Measurements from ENCODE around the gene CCDC86.
A peak's percentile ranks its signal among the peaks of the same experiment; 100 is the strongest.

Gene CCDC86

GRCh38 chr11:60849641-60850520, 8.0 kb downstream of the CCDC86 start:
- in situ Hi-C loops (cut with MboI; ENCODE audit: low pct_unique_long_range_greater_than_20kb, low sequenced_read_pairs): no loop called here
- DNase-seq: no peak

- in situ Hi-C loops (cut with MboI; ENCODE audit: low pct_unique_long_range_greater_than_20kb, low sequenced_read_pairs): no loop called here
- DNase-seq: no peak
Observed at GRCh38 chr11:60851327-60852104, 9.6 kb downstream of the CCDC86 start.

GRCh38 chr11:60852117-60852981, 10.4 kb downstream of the CCDC86 start:
- in situ Hi-C loops (cut with MboI; ENCODE audit: low pct_unique_long_range_greater_than_20kb, low sequenced_read_pairs): no loop called here

DNA sequence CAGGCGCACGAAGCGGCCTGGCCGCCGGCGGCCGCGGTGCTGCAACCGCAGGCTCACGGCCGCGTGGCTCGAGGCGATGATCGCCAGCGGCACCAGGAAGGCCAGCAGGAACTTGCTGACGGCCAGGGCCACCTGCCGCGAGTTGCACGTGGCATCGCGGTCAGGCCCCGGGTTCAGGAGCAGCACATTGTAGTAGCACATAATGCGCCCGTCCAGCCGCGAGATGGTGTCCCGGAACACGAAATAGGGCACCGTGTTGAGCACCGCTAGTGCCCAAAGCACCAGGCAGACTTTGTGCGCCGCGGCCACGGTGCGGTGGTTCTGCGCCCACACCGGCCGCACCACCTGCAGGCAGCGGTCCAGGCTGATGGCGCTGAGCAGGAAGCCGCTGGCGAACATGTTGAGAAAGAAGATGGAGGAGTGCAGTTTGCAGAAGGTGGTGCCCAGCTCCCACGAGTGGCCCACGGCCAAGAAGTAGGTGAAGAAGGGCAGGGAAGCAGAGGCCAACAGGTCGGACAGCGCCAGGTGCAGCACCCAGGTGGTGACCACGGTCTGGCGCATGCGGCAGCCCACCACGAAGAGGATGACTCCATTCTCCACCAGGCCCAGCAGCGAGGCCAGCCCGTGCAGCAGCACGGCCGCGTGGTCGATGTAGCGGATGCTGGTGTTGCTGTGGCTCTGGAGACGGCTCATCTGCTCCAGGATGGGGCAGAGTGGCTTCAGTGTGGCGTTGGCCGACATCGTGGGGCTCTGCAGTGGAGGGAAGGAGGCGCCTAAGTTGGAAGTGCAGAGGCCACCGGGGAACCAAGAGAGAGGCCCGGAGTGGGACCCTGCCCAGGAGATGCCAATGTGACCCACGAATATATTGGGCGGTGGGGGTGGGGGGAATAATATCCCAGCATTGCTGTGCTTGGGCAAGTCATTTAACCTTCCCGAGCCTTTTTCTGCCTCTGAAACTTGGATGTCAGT, 11.4 kb downstream of the CCDC86 start:
- DNase-seq: no peak
- in situ Hi-C loops (cut with MboI; ENCODE audit: low pct_unique_long_range_greater_than_20kb, low sequenced_read_pairs): no loop called here

More at GRCh38 chr11:60852117-60852981, 10.4 kb downstream of the CCDC86 start:
- DNase-seq: no peak

GRCh38 chr11:60854140-60854846, 12.4 kb downstream of the CCDC86 start:
- in situ Hi-C loops (cut with MboI; ENCODE audit: low pct_unique_long_range_greater_than_20kb, low sequenced_read_pairs): no loop called here

GRCh38 chr11:60854847-60855725, 13.2 kb downstream of the CCDC86 start:
- in situ Hi-C loops (cut with MboI; ENCODE audit: low pct_unique_long_range_greater_than_20kb, low sequenced_read_pairs): no loop called here

More at GRCh38 chr11:60854140-60854846, 12.4 kb downstream of the CCDC86 start:
- DNase-seq: peak; percentile 73

GRCh38 chr11:60855726-60856633, 14.1 kb downstream of the CCDC86 start, which contains the start of gene PTGDR2:
PTGDR2 (minus strand) TSS chr11:60855950; CDS start chr11:60853722, 2,228 bp downstream.
- peak; percentile 51 for DNase-seq
- in situ Hi-C loops (cut with MboI; ENCODE audit: low pct_unique_long_range_greater_than_20kb, low sequenced_read_pairs): no loop called here

More at GRCh38 chr11:60854847-60855725, 13.2 kb downstream of the CCDC86 start:
- DNase-seq: no peak

DNA sequence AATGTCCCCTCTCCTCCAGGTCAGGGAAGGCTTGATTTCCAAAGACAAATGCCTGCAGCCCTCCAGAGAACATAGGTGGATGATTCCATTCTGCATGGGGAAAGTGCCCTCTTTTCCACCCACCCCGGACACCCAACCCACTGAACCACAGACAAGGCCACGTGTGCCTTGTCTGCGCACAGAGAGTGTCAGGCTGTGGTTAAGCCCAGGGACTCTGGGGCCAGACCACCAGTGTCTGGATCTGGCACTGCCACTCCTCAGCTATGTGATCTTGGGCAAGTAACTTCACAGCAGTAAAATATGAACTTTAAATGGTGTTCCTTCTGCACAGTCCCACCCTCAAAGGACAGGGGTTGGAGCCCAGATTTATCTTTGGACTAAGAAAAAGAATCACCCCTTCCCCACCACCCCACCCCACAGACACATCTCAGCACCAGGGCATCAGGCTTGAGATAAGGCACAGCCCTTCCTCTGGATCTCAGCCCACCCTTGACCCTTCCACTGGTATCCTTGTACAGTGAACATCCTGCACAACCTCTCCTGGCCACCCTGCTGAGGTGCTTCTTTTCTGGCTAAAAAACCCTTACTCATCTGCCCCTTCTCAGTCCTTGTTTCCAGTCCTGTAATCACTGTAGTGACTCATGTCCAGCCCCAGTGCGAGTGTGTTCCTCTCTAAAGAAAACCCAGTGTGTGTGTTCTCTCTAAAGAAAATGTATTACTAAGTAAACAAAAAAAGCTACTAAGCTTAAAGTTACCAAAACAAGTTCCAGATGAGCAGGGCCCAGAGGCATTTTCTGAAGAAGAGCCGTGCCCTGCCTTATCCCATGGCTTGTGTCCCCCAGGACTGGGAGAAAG, 15.7 kb downstream of the CCDC86 start:
- in situ Hi-C loops (cut with MboI; ENCODE audit: low pct_unique_long_range_greater_than_20kb, low sequenced_read_pairs): no loop called here
- DNase-seq: no peak

- DNase-seq: no peak
- in situ Hi-C loops (cut with MboI; ENCODE audit: low pct_unique_long_range_greater_than_20kb, low sequenced_read_pairs): no loop called here
Observed at GRCh38 chr11:60858236-60858635, 16.3 kb downstream of the CCDC86 start.

DNA sequence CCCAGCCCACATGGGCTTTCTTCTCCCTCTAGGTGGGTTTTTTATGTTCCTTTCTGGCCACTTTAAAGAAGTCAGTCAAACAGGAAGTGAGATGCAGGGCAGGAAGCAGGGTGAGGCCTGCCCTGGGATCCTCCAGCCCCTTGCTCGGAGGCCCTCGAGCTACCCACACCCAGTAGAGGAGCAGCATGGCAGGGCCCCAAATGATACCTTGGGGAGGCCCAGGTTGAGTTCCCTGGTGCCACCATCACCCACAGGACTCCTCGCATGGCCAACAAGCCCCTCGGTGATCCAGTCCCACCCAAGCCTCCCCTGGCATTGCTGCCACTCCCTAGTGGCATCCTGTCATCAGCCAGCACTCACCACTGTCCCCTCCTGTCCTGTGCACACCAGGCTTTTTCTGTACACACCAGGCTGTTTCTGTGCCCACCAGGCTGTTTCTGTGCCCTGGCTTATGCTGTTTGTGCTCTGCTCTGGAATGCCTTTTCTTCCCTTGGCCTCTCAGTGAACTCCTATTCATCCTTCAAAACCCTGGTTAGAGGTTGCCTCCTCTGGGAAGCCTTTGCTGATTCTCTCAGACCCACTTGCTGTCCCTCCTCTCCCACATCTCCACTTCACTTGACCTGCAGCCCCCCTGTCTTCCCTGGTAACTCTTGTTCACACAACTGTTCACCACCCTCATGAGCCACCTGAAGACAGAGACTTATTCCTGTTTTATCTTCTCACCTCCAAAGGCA, 17.0 kb downstream of the CCDC86 start:
- DNase-seq: peak; percentile 59

GRCh38 chr11:60859616-60860250, 17.8 kb downstream of the CCDC86 start:
- in situ Hi-C loops (cut with MboI; ENCODE audit: low pct_unique_long_range_greater_than_20kb, low sequenced_read_pairs): no loop called here
- DNase-seq: no peak

More for the DNA sequence above, 17.0 kb downstream of the CCDC86 start:
- in situ Hi-C loops (cut with MboI; ENCODE audit: low pct_unique_long_range_greater_than_20kb, low sequenced_read_pairs): no loop called here

- no peak for DNase-seq
- in situ Hi-C loops (cut with MboI; ENCODE audit: low pct_unique_long_range_greater_than_20kb, low sequenced_read_pairs): no loop called here
Observed at GRCh38 chr11:60860943-60861342, 19.0 kb downstream of the CCDC86 start.

GRCh38 chr11:60862171-60862570, 20.3 kb downstream of the CCDC86 start:
- in situ Hi-C loops (cut with MboI; ENCODE audit: low pct_unique_long_range_greater_than_20kb, low sequenced_read_pairs): no loop called here
- no peak for DNase-seq
